HS-5 (cell line): ENCODE data around the gene CEACAM1.
"Not testable (repeated sequence)": the region's sequence is repeated elsewhere in the genome, so short reads cannot be mapped to it uniquely, and the experiment has no call there.

Source experiments
- DNase-seq: peaks from one replicate; pipeline ENCODE4 v3.0.0-alpha.2; 2012; ENCODE audit warnings: low read depth

Gene CEACAM1

GRCh38 chr19:42548552-42548951, 20.3 kb upstream of the CEACAM1 start:
- no peak for DNase-seq

GRCh38 chr19:42547929-42548328, 19.6 kb upstream of the CEACAM1 start:
- no peak for DNase-seq

GRCh38 chr19:42546831-42547500, 18.7 kb upstream of the CEACAM1 start:
- no peak for DNase-seq

GRCh38 chr19:42544146-42544545, 15.9 kb upstream of the CEACAM1 start:
- DNase-seq, result no peak

- no peak for DNase-seq
These were observed 14.5 kb upstream of the CEACAM1 start for GRCh38 chr19:42542791-42543190.

- no peak for DNase-seq
These were observed 11.8 kb upstream of the CEACAM1 start for GRCh38 chr19:42540071-42540553.

- no peak for DNase-seq
These were observed 10.8 kb upstream of the CEACAM1 start for GRCh38 chr19:42538841-42539709.

- DNase-seq, result not testable (repeated sequence)
These were observed 7.0 kb upstream of the CEACAM1 start for GRCh38 chr19:42535276-42535675.

GRCh38 chr19:42534391-42534790, 6.1 kb upstream of the CEACAM1 start:
- DNase-seq, result no peak

- DNase-seq, result no peak
These were observed 4.6 kb upstream of the CEACAM1 start for GRCh38 chr19:42532891-42533290.

GRCh38 chr19:42531313-42531712, 3.0 kb upstream of the CEACAM1 start:
- DNase-seq, result no peak

GRCh38 chr19:42529248-42529764, 1.0 kb upstream of the CEACAM1 start:
- DNase-seq, result peak; percentile 5

GRCh38 chr19:42524943-42525342, 3.3 kb downstream of the CEACAM1 start:
- DNase-seq, result no peak

- no peak for DNase-seq
These were observed 4.0 kb downstream of the CEACAM1 start for GRCh38 chr19:42524250-42524649.

GRCh38 chr19:42522262-42522661, 6.0 kb downstream of the CEACAM1 start:
- not testable (repeated sequence) for DNase-seq

GRCh38 chr19:42521346-42522030, 6.8 kb downstream of the CEACAM1 start:
- DNase-seq, result no peak

GRCh38 chr19:42519108-42519507, 9.2 kb downstream of the CEACAM1 start:
- DNase-seq, result no peak

GRCh38 chr19:42516771-42517170, 11.5 kb downstream of the CEACAM1 start:
- no peak for DNase-seq

GRCh38 chr19:42515241-42515832, 12.9 kb downstream of the CEACAM1 start:
- DNase-seq, result no peak

- DNase-seq, result no peak
These were observed 13.8 kb downstream of the CEACAM1 start for GRCh38 chr19:42514449-42514848.

GRCh38 chr19:42512743-42513304, 15.5 kb downstream of the CEACAM1 start:
- DNase-seq, result no peak
